Mesendoderm (in vitro differentiated cells): ENCODE data around the gene KIF3B.

Experiments used
- DNase-seq: peaks from one replicate; pipeline ENCODE4 v3.0.0; 2013
- H2AK5ac ChIP-seq: 2 replicates; pipeline ENCODE4 v1.6.1; 2013; ENCODE audit warnings: low read length, inconsistent platforms
- H2BK120ac ChIP-seq: 2 replicates; pipeline ENCODE4 v1.6.1; 2013; ENCODE audit warnings: low read depth, mild to moderate bottlenecking, low read length, moderate library complexity, mixed read lengths
- H2BK15ac ChIP-seq: replicated peaks from 2 replicates; pipeline ENCODE4 v1.6.1; 2013; ENCODE audit warnings: low read depth, mild to moderate bottlenecking, moderate library complexity
- H2BK5ac ChIP-seq: 2 replicates; pipeline ENCODE4 v1.6.1; 2013; ENCODE audit warnings: low read length, inconsistent platforms
- H3K18ac ChIP-seq: 2 replicates; pipeline ENCODE4 v1.6.1; 2013; ENCODE audit warnings: mild to moderate bottlenecking, low read length, mixed read lengths
- H3K23ac ChIP-seq: one replicate; pipeline ENCODE4 v1.6.1; 2013; ENCODE audit warnings: low read length
- H3K27ac ChIP-seq: 2 replicates; pipeline ENCODE4 v1.5.1; 2013; ENCODE audit warnings: low read depth, mild to moderate bottlenecking, inconsistent platforms, low read length, moderate library complexity
- H3K27me3 ChIP-seq: 2 replicates; pipeline ENCODE4 v1.6.1; 2013; ENCODE audit warnings: low read length, control low read depth, mild to moderate bottlenecking, inconsistent platforms; ENCODE audit not compliant: insufficient read depth, poor library complexity
- H3K36me3 ChIP-seq: 2 replicates; pipeline ENCODE4 v1.6.1; 2013; ENCODE audit warnings: low read length, inconsistent platforms; ENCODE audit not compliant: control insufficient read depth, insufficient read depth
- H3K4ac ChIP-seq: one replicate; pipeline ENCODE4 v1.6.1; 2013; ENCODE audit warnings: low read depth, mild to moderate bottlenecking, low read length, moderate library complexity
- H3K4me1 ChIP-seq: 2 replicates; pipeline ENCODE4 v1.6.1; 2013; ENCODE audit warnings: low read depth, low read length, inconsistent platforms; ENCODE audit not compliant: control insufficient read depth
- H3K4me2 ChIP-seq: 2 replicates; pipeline ENCODE4 v1.6.1; 2013; ENCODE audit warnings: low read length
- H3K4me3 ChIP-seq: 2 replicates; pipeline ENCODE4 v1.5.1; 2013; ENCODE audit warnings: mild to moderate bottlenecking, low read length
- H3K56ac ChIP-seq: one replicate; pipeline ENCODE4 v1.6.1; 2013; ENCODE audit warnings: low read length
- H3K79me1 ChIP-seq: 2 replicates; pipeline ENCODE4 v1.6.1; 2013; ENCODE audit warnings: low read length, inconsistent platforms
- H3K79me2 ChIP-seq: 2 replicates; pipeline ENCODE4 v1.6.1; 2013; ENCODE audit warnings: mild to moderate bottlenecking, low read length; ENCODE audit not compliant: control insufficient read depth, insufficient read depth
- H3K9ac ChIP-seq: 2 replicates; pipeline ENCODE4 v1.6.1; 2013; ENCODE audit warnings: low read length, inconsistent platforms
- H4K5ac ChIP-seq: one replicate; pipeline ENCODE4 v1.6.1; 2013; ENCODE audit warnings: low read length
- H4K8ac ChIP-seq: one replicate; pipeline ENCODE4 v1.6.1; 2013; ENCODE audit warnings: low read depth, mild to moderate bottlenecking, control low read depth, low read length, moderate library complexity
- WGBS: extraction: QIAGEN DNeasy Blood & Tissue Kit; methylation state at CpG from one replicate; pipeline ENCODE4 v1.1.7; 2013; ENCODE audit warnings: low lambda C conversion rate, missing lambda C conversion rate; ENCODE audit not compliant: insufficient coverage; ENCODE audit errors: extremely low coverage; 5-methylcytosine and 5-hydroxymethylcytosine counted together

The KIF3B gene

DNA sequence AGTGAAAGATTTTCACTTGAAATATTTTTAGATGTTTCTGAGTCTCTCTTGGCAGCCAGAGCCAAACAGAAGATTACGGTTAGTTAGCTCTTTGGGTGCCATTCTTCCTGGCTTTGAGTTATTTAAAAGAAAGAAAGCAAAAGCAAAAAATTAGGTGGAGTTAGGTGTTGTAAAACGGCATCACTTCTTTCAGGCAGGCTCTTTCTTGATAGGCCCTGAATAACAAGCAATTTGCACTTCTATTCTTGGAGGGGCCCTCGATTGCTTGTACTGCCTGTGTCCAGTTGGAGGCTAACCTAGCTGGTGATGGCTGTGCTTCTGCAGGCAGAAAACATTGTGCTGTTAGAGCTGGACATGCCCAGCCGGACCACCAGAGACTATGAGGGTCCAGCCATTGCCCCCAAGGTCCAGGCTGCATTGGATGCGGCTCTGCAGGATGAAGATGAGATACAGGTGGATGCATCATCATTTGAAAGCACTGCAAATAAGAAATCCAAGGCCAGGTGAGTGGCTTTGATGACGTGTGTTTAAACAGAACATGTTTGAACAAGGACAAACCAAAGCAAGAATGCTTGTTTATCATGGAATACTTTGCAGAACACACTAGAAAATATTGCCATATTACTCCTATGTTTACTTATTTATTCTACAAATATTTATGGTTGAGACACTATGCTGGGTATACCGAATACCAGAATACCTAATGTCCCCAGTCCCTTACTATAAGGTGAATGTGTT is 52.5 kb downstream of the KIF3B start:
- no peak overlapping the region for H3K23ac ChIP-seq
- no peak overlapping the region for H2BK5ac ChIP-seq
- no peaks in the 10 kb centered on the region for H3K79me2 ChIP-seq
- no peaks in the 10 kb centered on the region for H3K79me1 ChIP-seq
- no peak overlapping the region for H2AK5ac ChIP-seq
- H4K5ac ChIP-seq = no peak overlapping the region
- no peak overlapping the region for H2BK15ac ChIP-seq
- no peak overlapping the region for H3K4ac ChIP-seq
- no peak overlapping the region for H3K56ac ChIP-seq
- H3K4me3 ChIP-seq = no peak overlapping the region
- no peak overlapping the region for H3K9ac ChIP-seq
- no peak for DNase-seq
- no CpG with 5 or more reads among the region's 7 CpGs for WGBS
- H3K27me3 ChIP-seq = no peaks in the 10 kb centered on the region
- peaks cover 2% of the 10 kb centered on the region for H3K36me3 ChIP-seq
- H3K4me2 ChIP-seq = no peak overlapping the region
- H3K27ac ChIP-seq = no peak overlapping the region
- no peaks in the 10 kb centered on the region for H3K4me1 ChIP-seq
- no peak overlapping the region for H2BK120ac ChIP-seq
- no peak overlapping the region for H3K18ac ChIP-seq
- no peak overlapping the region for H4K8ac ChIP-seq

- Histone ChIP-seq H3K18ac (no peak overlapping the region), H3K36me3 (peaks cover 2% of the 10 kb centered on the region), H2BK5ac (no peak overlapping the region), H3K79me1 (no peaks in the 10 kb centered on the region), H4K5ac (no peak overlapping the region), H3K4me2 (no peak overlapping the region), H3K9ac (no peak overlapping the region), H3K23ac (no peak overlapping the region), H2AK5ac (no peak overlapping the region), H3K4me3 (no peak overlapping the region), H2BK120ac (no peak overlapping the region), H3K79me2 (no peaks in the 10 kb centered on the region), H3K4me1 (no peaks in the 10 kb centered on the region), H3K56ac (no peak overlapping the region), H3K4ac (no peak overlapping the region), H3K27me3 (no peaks in the 10 kb centered on the region), H2BK15ac (no peak overlapping the region), H4K8ac (no peak overlapping the region), H3K27ac (no peak overlapping the region)
- WGBS = no CpG with 5 or more reads among the region's 1 CpG
- no peak for DNase-seq
These were observed 53.1 kb downstream of the KIF3B start for GRCh38 chr20:32330555-32330897.

DNA sequence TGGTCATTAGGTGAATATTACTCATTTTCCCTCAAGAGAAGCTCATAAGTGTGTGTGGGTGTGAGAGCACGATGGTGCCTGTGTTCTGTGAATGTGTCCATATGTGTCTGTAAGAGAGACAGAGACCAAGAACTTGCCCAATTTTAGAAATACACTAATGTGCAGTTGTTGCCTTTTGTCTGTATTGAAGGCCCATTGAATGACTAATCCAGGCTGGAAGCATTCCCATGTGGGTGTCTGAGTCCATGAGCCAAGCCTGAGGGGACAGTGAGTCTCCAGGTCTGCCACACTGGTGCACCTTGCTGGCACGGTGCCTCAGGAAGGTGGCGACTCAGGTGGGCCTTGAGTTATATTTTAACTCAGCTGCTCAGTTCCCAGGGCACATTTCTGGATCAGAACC is 55.2 kb downstream of the KIF3B start:
- Histone ChIP-seq H3K9ac (no peak overlapping the region), H3K27ac (no peak overlapping the region)
- no CpG with 5 or more reads among the region's 3 CpGs for WGBS

GRCh38 chr20:32333181-32333987 is 55.9 kb downstream of the KIF3B start:
- Histone ChIP-seq H4K8ac (no peak overlapping the region), H3K4me2 (no peak overlapping the region), H2AK5ac (no peak overlapping the region), H2BK120ac (no peak overlapping the region), H2BK15ac (no peak overlapping the region), H3K23ac (no peak overlapping the region), H3K4ac (no peak overlapping the region), H4K5ac (no peak overlapping the region), H3K36me3 (no peaks in the 10 kb centered on the region), H3K79me1 (no peaks in the 10 kb centered on the region), H3K4me1 (no peaks in the 10 kb centered on the region), H2BK5ac (no peak overlapping the region), H3K79me2 (no peaks in the 10 kb centered on the region), H3K56ac (no peak overlapping the region), H3K18ac (no peak overlapping the region), H3K9ac (no peak overlapping the region), H3K27me3 (no peaks in the 10 kb centered on the region), H3K4me3 (no peak overlapping the region), H3K27ac (no peak overlapping the region)
- DNase-seq = no peak
- no CpG with 5 or more reads among the region's 12 CpGs for WGBS

More for the DNA sequence above, 55.2 kb downstream of the KIF3B start:
- H3K4me2 ChIP-seq = no peak overlapping the region
- no peaks in the 10 kb centered on the region for H3K36me3 ChIP-seq
- no peak overlapping the region for H2BK15ac ChIP-seq
- no peak overlapping the region for H3K4ac ChIP-seq
- no peak overlapping the region for H3K23ac ChIP-seq
- no peak overlapping the region for H2AK5ac ChIP-seq
- H3K27me3 ChIP-seq = no peaks in the 10 kb centered on the region
- no peaks in the 10 kb centered on the region for H3K79me1 ChIP-seq
- no peak overlapping the region for H3K18ac ChIP-seq
- no peak for DNase-seq
- H3K4me1 ChIP-seq = no peaks in the 10 kb centered on the region
- H3K56ac ChIP-seq = no peak overlapping the region
- H3K79me2 ChIP-seq = no peaks in the 10 kb centered on the region
- no peak overlapping the region for H2BK120ac ChIP-seq
- no peak overlapping the region for H4K5ac ChIP-seq
- H4K8ac ChIP-seq = no peak overlapping the region
- no peak overlapping the region for H3K4me3 ChIP-seq
- H2BK5ac ChIP-seq = no peak overlapping the region

- no peaks in the 10 kb centered on the region for H3K79me2 ChIP-seq
- H2AK5ac ChIP-seq = no peak overlapping the region
- no peak overlapping the region for H3K56ac ChIP-seq
- H3K4me3 ChIP-seq = no peak overlapping the region
- H4K8ac ChIP-seq = no peak overlapping the region
- no CpG with 5 or more reads among the region's 13 CpGs for WGBS
- DNase-seq = no peak
- no peak overlapping the region for H3K4me2 ChIP-seq
- no peaks in the 10 kb centered on the region for H3K27me3 ChIP-seq
- H3K4me1 ChIP-seq = no peaks in the 10 kb centered on the region
- no peak overlapping the region for H4K5ac ChIP-seq
- H3K36me3 ChIP-seq = no peaks in the 10 kb centered on the region
- no peak overlapping the region for H3K27ac ChIP-seq
- H3K9ac ChIP-seq = no peak overlapping the region
- no peak overlapping the region for H3K23ac ChIP-seq
- H2BK5ac ChIP-seq = no peak overlapping the region
- H3K18ac ChIP-seq = no peak overlapping the region
- no peaks in the 10 kb centered on the region for H3K79me1 ChIP-seq
- H2BK15ac ChIP-seq = no peak overlapping the region
- no peak overlapping the region for H3K4ac ChIP-seq
- no peak overlapping the region for H2BK120ac ChIP-seq
These were observed 56.8 kb downstream of the KIF3B start for GRCh38 chr20:32333988-32334885.
